Esophagus squamous epithelium (tissue), 4 donors: ENCODE data around the gene NOTUM.

ENCODE experiments used
- CTCF ChIP-seq, 6 experiments: fragments of 450-650 bp in 4 of 6; fragments of 200-600 bp in 2 of 6; sonication (generic) in 2 of 6; IDR thresholded peaks; one replicate each; pipeline ENCODE4 v1.5.1; 2016 to 2019; ENCODE audit warnings: antibody characterized with exemption in 6 of 6, mild to moderate bottlenecking in 4 of 6, moderate library complexity in 4 of 6
- POLR2A ChIP-seq, 4 donors: fragments of 450-650 bp; IDR thresholded peaks; one replicate each; pipeline ENCODE4 v1.6.1; 2017; ENCODE audit warnings: antibody characterized with exemption in 4 of 4, mild to moderate bottlenecking in 4 of 4, moderate library complexity in 3 of 4

- no peak for TF ChIP-seq CTCF (IDR thresholded peaks at IDR 0.05)
- TF ChIP-seq POLR2A (IDR thresholded peaks at IDR 0.05): no peak
Observed at GRCh38 chr17:81940538-81941483, 20.2 kb downstream of the NOTUM start.
